Endothelial cell of umbilical vein (primary cell): Measurements from ENCODE around the gene SMAD2.

Source experiments
- EZH2 ChIP-seq: IDR thresholded peaks from 2 replicates; pipeline ENCODE4 v1.6.1; 2012; ENCODE audit warnings: borderline replicate concordance, low read depth, mild to moderate bottlenecking, moderate library complexity, low read length, inconsistent platforms; ENCODE audit not compliant: severe bottlenecking
- FOS ChIP-seq: IDR thresholded peaks from 2 replicates; pipeline ENCODE4 v1.6.1; 2011; ENCODE audit warnings: mild to moderate bottlenecking, low read length, moderate library complexity, borderline replicate concordance; ENCODE audit not compliant: insufficient read depth
- JUN ChIP-seq: IDR thresholded peaks from 2 replicates; pipeline ENCODE4 v1.6.1; 2011; ENCODE audit warnings: borderline replicate concordance, low read depth; ENCODE audit not compliant: insufficient read length, insufficient read depth
- MYC ChIP-seq: IDR thresholded peaks from one replicate; pipeline ENCODE4 v1.6.1; 2011; ENCODE audit warnings: mild to moderate bottlenecking, low read depth, low read length
- POLR2A ChIP-seq: IDR thresholded peaks from 2 replicates; pipeline ENCODE4 v1.6.1; 2012; ENCODE audit warnings: low read depth, mild to moderate bottlenecking, control low read depth, low read length
- POLR2AphosphoS5 ChIP-seq: IDR thresholded peaks from 2 replicates; pipeline ENCODE4 v1.6.1; 2012; ENCODE audit warnings: low read depth, mild to moderate bottlenecking, control low read depth, low read length, moderate library complexity; ENCODE audit not compliant: insufficient read depth
- TF ChIP-seq, protein P1 (sequence below), 2 donors: IDR thresholded peaks; 1 replicate in 1 of 2; 2 replicates in 1 of 2; pipeline ENCODE4 v1.5.1; 2011; ENCODE audit warnings: low read length in 2 of 2, mild to moderate bottlenecking in 2 of 2, moderate library complexity in 2 of 2, control low read depth in 1 of 2, inconsistent platforms in 1 of 2, low read depth in 1 of 2; ENCODE audit not compliant: insufficient read depth in 1 of 2; ENCODE audit errors: extremely low read depth in 1 of 2
- TF ChIP-seq, protein P2 (sequence below): IDR thresholded peaks from 2 replicates; pipeline ENCODE4 v1.6.1; 2011; ENCODE audit not compliant: insufficient read depth, insufficient read length

DNA sequence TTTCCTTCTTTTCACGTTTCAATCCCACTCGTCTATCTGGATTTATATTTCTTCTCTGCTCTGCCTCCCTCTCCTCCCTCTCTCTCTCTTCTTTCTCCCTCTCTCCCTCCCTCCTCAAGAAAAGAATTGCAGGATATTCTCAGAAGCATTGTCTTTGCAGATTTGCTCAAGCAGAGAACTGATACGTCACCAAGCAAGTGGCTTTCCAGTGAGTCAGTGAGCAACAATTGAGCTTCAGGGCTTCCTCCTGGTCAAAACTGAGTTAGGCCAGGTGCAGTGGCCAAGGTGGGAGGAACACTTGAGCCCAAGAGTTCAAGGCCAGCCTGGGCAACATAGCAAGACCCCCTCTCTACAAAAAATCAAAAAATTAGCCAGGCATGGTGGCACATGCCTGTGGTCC, 151.1 kb downstream of the SMAD2 start:
- TF ChIP-seq POLR2AphosphoS5 (no peak), POLR2A (no peak), JUN (no peak), EZH2 (no peak), FOS (no peak), MYC (no peak)
- TF ChIP-seq, protein P1, sequence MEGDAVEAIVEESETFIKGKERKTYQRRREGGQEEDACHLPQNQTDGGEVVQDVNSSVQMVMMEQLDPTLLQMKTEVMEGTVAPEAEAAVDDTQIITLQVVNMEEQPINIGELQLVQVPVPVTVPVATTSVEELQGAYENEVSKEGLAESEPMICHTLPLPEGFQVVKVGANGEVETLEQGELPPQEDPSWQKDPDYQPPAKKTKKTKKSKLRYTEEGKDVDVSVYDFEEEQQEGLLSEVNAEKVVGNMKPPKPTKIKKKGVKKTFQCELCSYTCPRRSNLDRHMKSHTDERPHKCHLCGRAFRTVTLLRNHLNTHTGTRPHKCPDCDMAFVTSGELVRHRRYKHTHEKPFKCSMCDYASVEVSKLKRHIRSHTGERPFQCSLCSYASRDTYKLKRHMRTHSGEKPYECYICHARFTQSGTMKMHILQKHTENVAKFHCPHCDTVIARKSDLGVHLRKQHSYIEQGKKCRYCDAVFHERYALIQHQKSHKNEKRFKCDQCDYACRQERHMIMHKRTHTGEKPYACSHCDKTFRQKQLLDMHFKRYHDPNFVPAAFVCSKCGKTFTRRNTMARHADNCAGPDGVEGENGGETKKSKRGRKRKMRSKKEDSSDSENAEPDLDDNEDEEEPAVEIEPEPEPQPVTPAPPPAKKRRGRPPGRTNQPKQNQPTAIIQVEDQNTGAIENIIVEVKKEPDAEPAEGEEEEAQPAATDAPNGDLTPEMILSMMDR (IDR thresholded peaks at IDR 0.05; ENCODE audit: extremely low read depth in 1 of 2, insufficient read depth in 1 of 2, low read depth in 1 of 2, low read length in 2 of 2), result no peak
- TF ChIP-seq, protein P2, sequence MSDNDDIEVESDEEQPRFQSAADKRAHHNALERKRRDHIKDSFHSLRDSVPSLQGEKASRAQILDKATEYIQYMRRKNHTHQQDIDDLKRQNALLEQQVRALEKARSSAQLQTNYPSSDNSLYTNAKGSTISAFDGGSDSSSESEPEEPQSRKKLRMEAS, result no peak
